OCI-LY3 (cell line): Measurements from ENCODE around the gene PXDN.

ENCODE experiments used
- H2AFZ ChIP-seq: fragments of 200-600, 300-600 bp; shearing (Covaris generic); 2 replicates; pipeline ENCODE4 v1.6.0; 2014; ENCODE audit warnings: antibody characterized with exemption, low read depth, low read length
- H3K27ac ChIP-seq: fragments of 200-600, 300-600 bp; sonication (generic); 2 replicates; pipeline ENCODE4 v1.5.1; 2014; ENCODE audit warnings: mild to moderate bottlenecking, low read length, moderate library complexity, mixed read lengths
- H3K27me3 ChIP-seq: fragments of 200-600, 300-600 bp; sonication (generic); 2 replicates; pipeline ENCODE4 v1.6.1; 2014; ENCODE audit warnings: low read depth, low read length, mixed read lengths
- H3K36me3 ChIP-seq: fragments of 200-600, 300-600 bp; sonication (generic); replicated peaks from 2 replicates; pipeline ENCODE3; 2014; ENCODE audit warnings: low read depth, low read length, mixed read lengths
- H3K4me1 ChIP-seq: fragments of 300-600, 200-600 bp; sonication (generic); 2 replicates; pipeline ENCODE4 v1.6.1; 2014; ENCODE audit warnings: low read length, mixed read lengths
- H3K4me2 ChIP-seq: fragments of 200-600, 300-600 bp; sonication (generic); 2 replicates; pipeline ENCODE4 v1.6.1; 2014; ENCODE audit warnings: low read length, mixed read lengths
- H3K4me3 ChIP-seq: fragments of 300-600, 200-600 bp; sonication (generic); 2 replicates; pipeline ENCODE4 v1.5.1; 2014; ENCODE audit warnings: antibody characterized with exemption, mild to moderate bottlenecking, low read length, moderate library complexity
- H3K79me2 ChIP-seq: fragments of 300-600, 200-600 bp; shearing (Covaris generic); 2 replicates; pipeline ENCODE4 v1.6.1; 2014; ENCODE audit warnings: mild to moderate bottlenecking, low read length, mixed read lengths
- H3K9ac ChIP-seq: fragments of 300-600, 200-600 bp; shearing (Covaris generic); 2 replicates; pipeline ENCODE4 v1.6.0; 2014; ENCODE audit warnings: mild to moderate bottlenecking, low read length, moderate library complexity
- H3K9me3 ChIP-seq: fragments of 200-600, 300-600 bp; shearing (Covaris generic); 2 replicates; pipeline ENCODE4 v1.6.1; 2014; ENCODE audit warnings: low read length, mixed read lengths; ENCODE audit not compliant: insufficient read depth
- H4K20me1 ChIP-seq: fragments of 200-600, 300-600 bp; sonication (generic); 2 replicates; pipeline ENCODE4 v1.6.1; 2016; ENCODE audit warnings: low read length, mixed read lengths; ENCODE audit not compliant: insufficient read depth
- CTCF ChIP-seq: fragments of 200-600, 300-600 bp; sonication (generic); IDR thresholded peaks from 2 replicates; pipeline ENCODE4 v1.5.1; 2014; ENCODE audit warnings: antibody characterized with exemption, low read length, low read depth
- EZH2phosphoT487 ChIP-seq: fragments of 200-600 bp; shearing (Covaris generic); IDR thresholded peaks from 2 replicates; pipeline ENCODE4 v1.6.1; 2018; ENCODE audit warnings: antibody characterized with exemption, mixed run types, low read depth

PXDN gene

GRCh38 chr2:1744151-1744445 lies 217 bp downstream of the PXDN start:
- no peak overlapping the region for H3K4me2 ChIP-seq
- H3K27ac ChIP-seq, result no peak overlapping the region
- H3K79me2 ChIP-seq, result no peaks in the 10 kb centered on the region
- no peaks in the 10 kb centered on the region for H4K20me1 ChIP-seq
- no peaks in the 10 kb centered on the region for H3K36me3 ChIP-seq
- H3K9me3 ChIP-seq, result no peaks in the 10 kb centered on the region
- H3K27me3 ChIP-seq, result no peaks in the 10 kb centered on the region
- TF ChIP-seq EZH2phosphoT487 (no peak), CTCF (no peak)
- H3K4me3 ChIP-seq, result no peak overlapping the region
- no peak overlapping the region for H2AFZ ChIP-seq
- no peak overlapping the region for H3K9ac ChIP-seq
- H3K4me1 ChIP-seq, result no peaks in the 10 kb centered on the region

GRCh38 chr2:1743396-1744150 lies 742 bp downstream of the PXDN start:
- no peak overlapping the region for H3K4me3 ChIP-seq
- no peak overlapping the region for H3K27ac ChIP-seq
- H4K20me1 ChIP-seq, result no peaks in the 10 kb centered on the region
- no peaks in the 10 kb centered on the region for H3K79me2 ChIP-seq
- H3K9ac ChIP-seq, result no peak overlapping the region
- H3K4me2 ChIP-seq, result no peak overlapping the region
- H3K27me3 ChIP-seq, result no peaks in the 10 kb centered on the region
- no peak for TF ChIP-seq CTCF
- no peak for TF ChIP-seq EZH2phosphoT487
- no peaks in the 10 kb centered on the region for H3K36me3 ChIP-seq
- no peaks in the 10 kb centered on the region for H3K9me3 ChIP-seq
- H3K4me1 ChIP-seq, result no peaks in the 10 kb centered on the region
- H2AFZ ChIP-seq, result no peak overlapping the region

- H3K4me3 ChIP-seq, result no peak overlapping the region
- no peak overlapping the region for H3K4me2 ChIP-seq
- no peaks in the 10 kb centered on the region for H3K4me1 ChIP-seq
- H4K20me1 ChIP-seq, result no peaks in the 10 kb centered on the region
- H3K36me3 ChIP-seq, result no peaks in the 10 kb centered on the region
- H3K27me3 ChIP-seq, result no peaks in the 10 kb centered on the region
- no peak overlapping the region for H2AFZ ChIP-seq
- H3K79me2 ChIP-seq, result no peaks in the 10 kb centered on the region
- TF ChIP-seq CTCF (no peak), EZH2phosphoT487 (no peak)
- no peak overlapping the region for H3K9ac ChIP-seq
- H3K27ac ChIP-seq, result no peak overlapping the region
- no peaks in the 10 kb centered on the region for H3K9me3 ChIP-seq
Measured at GRCh38 chr2:1742681-1743395, 1.5 kb downstream of the PXDN start.

- H3K4me3 ChIP-seq, result no peak overlapping the region
- H3K9ac ChIP-seq, result no peak overlapping the region
- no peaks in the 10 kb centered on the region for H4K20me1 ChIP-seq
- no peaks in the 10 kb centered on the region for H3K9me3 ChIP-seq
- TF ChIP-seq EZH2phosphoT487, result no peak
- no peak for TF ChIP-seq CTCF
- no peaks in the 10 kb centered on the region for H3K4me1 ChIP-seq
- no peaks in the 10 kb centered on the region for H3K79me2 ChIP-seq
- H3K27me3 ChIP-seq, result no peaks in the 10 kb centered on the region
- no peak overlapping the region for H3K4me2 ChIP-seq
- H2AFZ ChIP-seq, result no peak overlapping the region
- H3K36me3 ChIP-seq, result no peaks in the 10 kb centered on the region
- H3K27ac ChIP-seq, result no peak overlapping the region
Measured at GRCh38 chr2:1742301-1742680, 2.0 kb downstream of the PXDN start.
